Left ventricle myocardium inferior (tissue), 1 donor: ENCODE measurements around the gene ATF2. TPM values are rescaled to one million over a fixed set of nuclear protein-coding genes. Genes with fewer than 3 reads are reported as not detected.

Experiments used
- DNase-seq: peaks from one replicate; pipeline ENCODE4 v3.0.0-alpha.2; 2020
- H3K27ac ChIP-seq: fragments of 200-600 bp; replicated peaks from 2 replicates; pipeline ENCODE4 v1.8.0; 2021
- H3K27me3 ChIP-seq: fragments of 200-600 bp; 2 replicates; pipeline ENCODE4 v1.8.0; 2021; ENCODE audit warnings: low read depth
- H3K36me3 ChIP-seq: fragments of 200-600 bp; 2 replicates; pipeline ENCODE4 v1.8.0; 2021
- H3K4me1 ChIP-seq: fragments of 200-600 bp; 2 replicates; pipeline ENCODE4 v1.8.0; 2021
- H3K4me3 ChIP-seq: fragments of 200-600 bp; 2 replicates; pipeline ENCODE4 v1.8.0; 2021; ENCODE audit warnings: mild to moderate bottlenecking, moderate library complexity
- H3K9me3 ChIP-seq: fragments of 200-600 bp; replicated peaks from 2 replicates; pipeline ENCODE4 v1.8.0; 2021
- CTCF ChIP-seq: fragments of 200-600 bp; IDR thresholded peaks from 2 replicates; pipeline ENCODE4 v1.8.0; 2021; ENCODE audit warnings: antibody characterized with exemption, mild to moderate bottlenecking, borderline replicate concordance
- intact Hi-C: fragments of 100-400 bp; cut with micrococcal nuclease; formaldehyde crosslinking; loops from one replicate; pipeline ENCODE4 v1.11.0; 2022
- total RNA-seq: library from RNA; stranded (reverse); fragmentation: NEBNext Ultra II Directional; extraction: Animal tissue kit (Norgen Biotek cat#: 25700); gene quantifications from one replicate; pipeline ENCODE4 v1.2.1, GENCODE V29; 2021
- donor health status: DM: no; HTN: yes; CAD: no; lungs with severe emphysema.

Gene ATF2
- total RNA-seq, 1 donor from 2014 or later, result 24.1 TPM

DNA sequence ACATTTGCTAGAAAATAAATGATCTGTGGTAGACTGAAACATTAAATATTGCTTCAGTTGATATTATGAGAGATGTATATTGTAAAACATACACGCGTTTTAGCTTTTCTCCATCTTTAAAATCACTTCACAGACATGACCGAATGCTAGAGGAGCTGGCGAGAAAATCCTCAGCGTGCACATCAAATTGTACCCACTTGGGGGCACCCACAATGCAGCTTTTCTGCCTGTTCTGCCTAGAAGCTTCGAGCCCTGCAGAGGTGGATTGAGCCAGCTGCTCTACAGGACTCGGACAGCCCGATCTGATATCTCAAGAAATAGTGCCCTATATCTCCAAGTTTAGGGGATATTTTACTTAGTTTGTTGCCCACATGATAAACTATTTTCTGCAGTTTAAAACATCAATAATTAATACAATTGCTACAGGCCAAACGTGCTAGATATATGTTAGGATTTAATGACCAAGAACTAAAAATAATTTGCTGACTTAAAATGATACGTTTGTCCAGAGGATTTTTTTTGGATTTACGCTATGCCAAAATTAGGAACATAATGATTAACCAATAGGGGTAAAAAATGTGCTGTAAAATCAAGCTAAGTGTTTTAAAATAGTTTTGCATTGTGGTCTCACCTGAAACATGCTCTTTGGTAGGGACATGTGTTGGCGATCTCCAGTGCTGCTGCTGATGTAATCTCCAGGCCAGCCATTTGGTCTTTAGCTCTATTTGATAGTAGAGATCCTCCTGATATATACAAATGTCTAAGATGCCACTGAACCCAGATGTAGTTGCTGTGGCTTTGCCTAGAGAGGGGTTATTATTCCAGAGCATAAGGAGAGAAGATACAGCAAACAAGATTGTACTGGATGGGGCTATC, 35.9 kb upstream of the ATF2 start:
- Histone ChIP-seq H3K27ac (no peak overlapping the region), H3K36me3 (no peaks in the 10 kb centered on the region), H3K27me3 (no peaks in the 10 kb centered on the region), H3K9me3 (no peaks in the 10 kb centered on the region), H3K4me1 (peaks cover 20% of the 10 kb centered on the region), H3K4me3 (no peak overlapping the region)
- intact Hi-C loops, result loop anchor here (10.0 kb wide), 1 partner anchor 71 kb away; no protein-coding TSS in a partner anchor
- DNase-seq, result no peak
- peak; percentile 65 for TF ChIP-seq CTCF

- H3K4me1 ChIP-seq, result no peaks in the 10 kb centered on the region
- TF ChIP-seq CTCF, result no peak
- peaks cover 6% of the 10 kb centered on the region for H3K9me3 ChIP-seq
- H3K27ac ChIP-seq, result no peak overlapping the region
- H3K36me3 ChIP-seq, result no peaks in the 10 kb centered on the region
- DNase-seq, result no peak
- intact Hi-C loops, result no loop called here
- H3K4me3 ChIP-seq, result no peak overlapping the region
- no peaks in the 10 kb centered on the region for H3K27me3 ChIP-seq
Measured at GRCh38 chr2:175195012-175195411, 27.0 kb upstream of the ATF2 start.

DNA sequence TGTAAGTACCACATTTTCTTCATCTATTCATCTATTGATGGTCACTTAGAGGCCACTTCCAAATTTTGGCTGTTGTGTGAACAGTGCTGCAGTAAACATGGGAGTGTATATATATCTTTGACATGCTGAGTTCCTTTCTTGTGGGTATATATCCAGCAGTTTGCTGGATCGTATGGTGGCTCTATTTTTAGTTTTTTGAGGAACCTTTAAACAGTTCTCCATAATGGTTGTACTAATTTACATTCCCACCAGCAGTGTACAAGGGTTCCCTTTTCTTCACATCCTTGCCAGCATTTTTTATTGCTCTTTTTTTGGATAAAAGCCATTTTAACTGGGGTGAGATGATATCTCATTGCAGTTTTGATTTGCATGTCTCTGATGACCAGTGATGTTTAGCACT, 20.8 kb upstream of the ATF2 start:
- Histone ChIP-seq H3K27me3 (no peaks in the 10 kb centered on the region), H3K27ac (no peak overlapping the region), H3K4me3 (no peak overlapping the region), H3K4me1 (no peaks in the 10 kb centered on the region), H3K36me3 (no peaks in the 10 kb centered on the region), H3K9me3 (peaks cover 6% of the 10 kb centered on the region)
- intact Hi-C loops, result no loop called here
- DNase-seq, result no peak
- TF ChIP-seq CTCF, result no peak

- intact Hi-C loops, result no loop called here
Measured at GRCh38 chr2:175187378-175187777, 19.4 kb upstream of the ATF2 start.

DNA sequence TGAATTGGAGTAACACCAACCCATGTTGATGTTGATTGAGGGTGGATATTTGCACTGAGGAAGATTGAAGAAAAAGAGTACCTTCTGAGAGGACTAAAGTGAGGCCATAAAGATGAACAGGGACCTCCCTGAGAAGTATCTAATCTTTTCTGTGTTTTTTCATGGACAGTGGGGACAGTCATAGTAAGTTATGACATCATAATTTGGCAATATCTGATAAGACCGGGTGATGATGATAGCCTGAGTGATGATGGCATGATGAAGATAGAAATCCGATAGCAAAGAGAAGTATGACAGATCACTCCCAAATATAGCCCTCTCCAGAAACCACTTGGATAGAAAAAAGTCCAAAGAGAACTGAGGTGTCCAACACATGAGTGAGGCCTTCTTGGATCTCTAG, 15.7 kb upstream of the ATF2 start:
- Histone ChIP-seq H3K4me3 (no peak overlapping the region), H3K36me3 (peaks cover 17% of the 10 kb centered on the region), H3K27me3 (no peaks in the 10 kb centered on the region), H3K27ac (no peak overlapping the region), H3K9me3 (no peaks in the 10 kb centered on the region), H3K4me1 (peaks cover 34% of the 10 kb centered on the region)
- DNase-seq, result no peak
- no peak for TF ChIP-seq CTCF
- intact Hi-C loops, result no loop called here

More at GRCh38 chr2:175187378-175187777, 19.4 kb upstream of the ATF2 start:
- no peak for TF ChIP-seq CTCF
- no peak for DNase-seq
- no peaks in the 10 kb centered on the region for H3K27me3 ChIP-seq
- H3K9me3 ChIP-seq, result peaks cover 6% of the 10 kb centered on the region
- H3K27ac ChIP-seq, result no peak overlapping the region
- peaks cover 1% of the 10 kb centered on the region for H3K4me1 ChIP-seq
- no peak overlapping the region for H3K4me3 ChIP-seq
- H3K36me3 ChIP-seq, result no peaks in the 10 kb centered on the region
